Measurements from ENCODE around the gene NVL. TPM values are rescaled to one million over a fixed set of nuclear protein-coding genes. Genes with fewer than 3 reads are reported as not detected.
A peak's percentile ranks its signal among the peaks of the same experiment; 100 is the strongest.

NVL gene
- polyA plus RNA-seq, 2 of the 4 experiments (the other 2 are of a cell fraction) = 22.3 to 28.6 TPM

DNA sequence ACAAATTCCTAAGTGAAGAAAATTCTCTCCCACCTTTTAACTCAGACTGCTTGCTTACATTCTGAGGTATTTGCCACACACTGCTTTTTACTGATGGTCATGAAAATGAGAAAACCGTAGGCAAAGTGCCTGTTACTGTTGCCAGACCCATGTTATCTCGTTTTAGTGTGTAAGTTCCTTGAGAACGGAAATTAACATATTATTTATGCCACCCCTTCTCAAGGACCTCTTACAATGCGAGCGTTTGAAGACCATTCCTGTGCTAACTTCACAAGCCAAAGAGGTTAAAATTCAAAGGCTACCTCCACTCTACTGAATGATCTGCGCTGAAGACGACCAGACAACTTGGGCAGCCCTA, 509 bp downstream of the NVL start:
- FAIRE-seq (no peak), ATAC-seq (no peak), DNase-seq (ENCODE audit: low read depth in 1 of 2, low spot score in 1 of 2) (no peak)
- Histone ChIP-seq H3K4me3 (peak overlapping the region; percentile 80), H3K9me3 (no peaks in the 10 kb centered on the region), H3K4me1 (peaks cover 13% of the 10 kb centered on the region), H3K4me2 (peak overlapping the region; percentile 87), H3K27ac (peak overlapping the region; percentile 92 to 95)
- POLR2A ChIA-PET = interaction anchor here (0.5 to 2.1 kb wide), 6 partner anchors 11 to 158 kb away, joined by 3 to 11 read pairs (median 3); partner anchors contain the start of gene DEGS1
- TF ChIP-seq POLR2AphosphoS2 (conservative IDR thresholded peaks at IDR 0.05; ENCODE audit: low read length) (no peak), ZC3H11A (IDR thresholded peaks at IDR 0.05) (no peak), PHF8 (IDR thresholded peaks at IDR 0.05; ENCODE audit: borderline replicate concordance, low read depth) (no peak), SMC3 (IDR thresholded peaks at IDR 0.05) (no peak), CBX8 (IDR thresholded peaks at IDR 0.05) (no peak), JUNB (IDR thresholded peaks at IDR 0.05) (no peak), TFCP2L1 (CRISPR knock-in tag; IDR thresholded peaks at IDR 0.05) (no peak), ELK1 (IDR thresholded peaks at IDR 0.05; ENCODE audit: low read depth, low read length) (no peak), FOXS1 (CRISPR knock-in tag; IDR thresholded peaks at IDR 0.05) (no peak), ESRRA (IDR thresholded peaks at IDR 0.05; ENCODE audit: borderline replicate concordance, low read length) (no peak), KDM1A (IDR thresholded peaks at IDR 0.05; ENCODE audit: low read depth) (no peak), ZNF302 (CRISPR knock-in tag; IDR thresholded peaks at IDR 0.05) (no peak), RARB (CRISPR knock-in tag; IDR thresholded peaks at IDR 0.05) (no peak), MAZ (IDR thresholded peaks at IDR 0.05; ENCODE audit: borderline replicate concordance, low read depth, low read length) (no peak), CTCF (IDR thresholded peaks at IDR 0.05) (no peak), NFE2L2 (conservative IDR thresholded peaks at IDR 0.05; ENCODE audit: low read length) (no peak), EHF (CRISPR knock-in tag; IDR thresholded peaks at IDR 0.05) (no peak)
- under 1% methylated on average over 7 of the region's 7 CpGs for WGBS (ENCODE audit: missing lambda C conversion rate)
- CTCF ChIA-PET = interaction anchor here (1.3 to 1.9 kb wide), 2 partner anchors 9 to 213 kb away, joined by 3 to 15 read pairs; no protein-coding TSS in a partner anchor

DNA sequence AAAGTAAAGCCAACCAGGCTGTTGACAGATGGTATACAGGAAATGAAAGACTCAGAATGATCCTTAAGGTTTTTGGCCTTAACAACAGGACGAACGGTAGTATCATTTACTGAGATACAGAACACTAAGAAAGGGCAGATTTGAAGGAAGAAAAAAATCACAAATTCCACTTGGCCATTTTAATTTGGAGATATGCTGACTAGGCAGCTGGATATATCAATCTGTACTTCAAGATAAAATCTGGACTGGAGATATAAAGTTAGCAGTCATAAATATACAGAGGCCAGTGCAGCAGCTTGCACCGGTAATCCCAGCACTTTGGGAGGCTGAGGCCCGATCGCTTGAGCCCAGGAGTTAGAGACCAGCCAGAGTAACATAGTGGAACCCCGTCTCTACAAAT, 1.3 kb downstream of the NVL start:
- Histone ChIP-seq H3K4me2 (peak overlapping the region; percentile 87), H3K27ac (peak overlapping the region in 1 of 2 experiments; percentile 95; a peak in 1 of 6 replicates), H3K4me3 (peak overlapping the region; percentile 80), H3K4me1 (peaks cover 13% of the 10 kb centered on the region), H3K9me3 (no peaks in the 10 kb centered on the region)
- DNase-seq (ENCODE audit: low read depth in 1 of 2, low spot score in 1 of 2) = no peak
- ChIA-PET CTCF (interaction anchor here (1.9 kb wide), 1 partner anchor 212 kb away, joined by 15 read pairs; no protein-coding TSS in a partner anchor), POLR2A (interaction anchor here (2.1 kb wide), 1 partner anchor 146 kb away, joined by 11 read pairs; the partner anchor contains the start of gene DEGS1)
- WGBS (ENCODE audit: missing lambda C conversion rate) = 88% methylated on average over 6 of the region's 6 CpGs
- no peak for ATAC-seq
- no peak for FAIRE-seq
- TF ChIP-seq MAFK (IDR thresholded peaks at IDR 0.05; ENCODE audit: partially characterized antibody) (peak; percentile 60), MYC (IDR thresholded peaks at IDR 0.05; ENCODE audit: borderline replicate concordance, low read length) (no peak)

DNA sequence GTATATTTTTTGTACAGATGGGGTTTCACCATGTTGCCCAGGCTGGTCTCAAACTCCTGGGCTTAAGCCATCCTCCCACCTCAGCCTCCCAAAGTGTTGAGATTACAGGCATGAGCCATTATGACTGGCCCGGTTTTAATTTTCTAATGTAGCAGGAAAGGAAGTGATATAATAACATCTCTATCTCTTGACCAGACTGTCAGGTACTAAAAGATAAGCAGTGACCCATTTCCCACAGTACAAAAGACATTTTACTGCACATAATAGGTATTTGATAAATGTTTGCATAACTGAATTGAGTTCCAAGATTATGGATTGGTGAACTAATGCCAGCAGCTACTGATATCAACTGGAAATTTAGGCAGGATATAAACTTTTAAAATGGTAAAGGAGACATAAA, 4.0 kb downstream of the NVL start:
- no peak overlapping the region for H3K4me3 ChIP-seq
- H3K4me2 ChIP-seq = no peak overlapping the region
- H3K27ac ChIP-seq = no peak overlapping the region
- FAIRE-seq = no peak
- DNase-seq (ENCODE audit: low read depth in 1 of 2, low spot score in 1 of 2) = no peak
- WGBS (ENCODE audit: missing lambda C conversion rate) = 95% methylated on average over 1 of the region's 1 CpG
- no peak for TF ChIP-seq SREBF2 (IDR thresholded peaks at IDR 0.05)
- no peak for TF ChIP-seq RCOR1 (IDR thresholded peaks at IDR 0.05; ENCODE audit: low read depth, low read length)
- TF ChIP-seq NFE2L2 (conservative IDR thresholded peaks at IDR 0.05; ENCODE audit: low read length) = no peak
- no peak for TF ChIP-seq CBX2 (IDR thresholded peaks at IDR 0.05; ENCODE audit: borderline replicate concordance, low read depth)
- ChIA-PET POLR2A (no interaction called here), CTCF (no interaction called here)
- H3K9me3 ChIP-seq = no peaks in the 10 kb centered on the region
- no peak for ATAC-seq
- H3K4me1 ChIP-seq = peaks cover 9% of the 10 kb centered on the region

Measured in A549 (cell line).